ENCODE measurements around the gene RNF41.
"Not testable (repeated sequence)": the region's sequence is repeated elsewhere in the genome, so short reads cannot be mapped to it uniquely, and the experiment has no call there.

Gene RNF41

GRCh38 chr12:56221757-56222530 is at the start of gene RNF41:
TSS of gene RNF41 (minus strand) at chr12:56221922. CDS start at chr12:56214047, 7,875 bp downstream.
- peak; percentile 90 for DNase-seq (ENCODE audit: low read depth)

- no peak for DNase-seq (ENCODE audit: low read depth)
Measured at GRCh38 chr12:56271031-56271430, 49.3 kb upstream of the RNF41 start.

GRCh38 chr12:56267443-56268071 is 45.8 kb upstream of the RNF41 start:
- DNase-seq (ENCODE audit: low read depth): no peak

GRCh38 chr12:56266693-56267442 is 45.1 kb upstream of the RNF41 start, which contains the start of gene COQ10A:
TSS of gene COQ10A (plus strand) at chr12:56266942. CDS start at chr12:56267119, 177 bp downstream.
- peak; percentile 86 for DNase-seq (ENCODE audit: low read depth)

GRCh38 chr12:56266068-56266692 is 44.5 kb upstream of the RNF41 start:
- DNase-seq (ENCODE audit: low read depth): not testable (repeated sequence)

- not testable (repeated sequence) for DNase-seq (ENCODE audit: low read depth)
Measured at GRCh38 chr12:56262955-56263354, 41.2 kb upstream of the RNF41 start.

- DNase-seq (ENCODE audit: low read depth): no peak
Measured at GRCh38 chr12:56261503-56262232, 39.9 kb upstream of the RNF41 start.

GRCh38 chr12:56260921-56261320 is 39.2 kb upstream of the RNF41 start:
- no peak for DNase-seq (ENCODE audit: low read depth)

- DNase-seq (ENCODE audit: low read depth): no peak
Measured at GRCh38 chr12:56260380-56260779, 38.7 kb upstream of the RNF41 start.

GRCh38 chr12:56258820-56259183 is 37.1 kb upstream of the RNF41 start:
- DNase-seq (ENCODE audit: low read depth): no peak

GRCh38 chr12:56258068-56258819 is 36.5 kb upstream of the RNF41 start, which contains the start of gene ANKRD52:
TSS of gene ANKRD52 (minus strand) at chr12:56258384. CDS start at chr12:56258269, 115 bp downstream.
- peak; percentile 44 for DNase-seq (ENCODE audit: low read depth)

GRCh38 chr12:56257491-56258067 is 35.9 kb upstream of the RNF41 start:
- no peak for DNase-seq (ENCODE audit: low read depth)

- no peak for DNase-seq (ENCODE audit: low read depth)
Measured at GRCh38 chr12:56257071-56257470, 35.3 kb upstream of the RNF41 start.

GRCh38 chr12:56256326-56256960 is 34.7 kb upstream of the RNF41 start:
- no peak for DNase-seq (ENCODE audit: low read depth)

- DNase-seq (ENCODE audit: low read depth): no peak
Measured at GRCh38 chr12:56255671-56256070, 33.9 kb upstream of the RNF41 start.

- DNase-seq (ENCODE audit: low read depth): no peak
Measured at GRCh38 chr12:56253091-56253490, 31.4 kb upstream of the RNF41 start.

GRCh38 chr12:56252649-56253048 is 30.9 kb upstream of the RNF41 start:
- no peak for DNase-seq (ENCODE audit: low read depth)

GRCh38 chr12:56248711-56249110 is 27.0 kb upstream of the RNF41 start:
- DNase-seq (ENCODE audit: low read depth): no peak

- DNase-seq (ENCODE audit: low read depth): no peak
Measured at GRCh38 chr12:56247923-56248322, 26.2 kb upstream of the RNF41 start.

GRCh38 chr12:56244494-56244893 is 22.8 kb upstream of the RNF41 start:
- no peak for DNase-seq (ENCODE audit: low read depth)

Data from stimulated activated CD8-positive, alpha-beta memory T cell treated with anti-CD3 and anti-CD28 coated beads, Interleukin-15, amount 100 ng/mL, for 1 hour (primary cell).